OCI-LY7 (cell line): ENCODE measurements around the gene CATSPERD. TPM values are rescaled to one million over a fixed set of nuclear protein-coding genes. Genes with fewer than 3 reads are reported as not detected.

Source experiments
- BruUV-seq: library from RNA; stranded (reverse); fragments of 400-500 nt; replicated peaks from 2 replicates; lab custom pipeline; 2021; lab: Mats Ljungman, UMichigan
- CTCF ChIA-PET: fragments of 300-600 bp; sonication (Branson Sonifier 250); formaldehyde crosslinking; loops from one replicate; lab custom pipeline; 2022; ENCODE audit warnings: antibody characterized with exemption; ENCODE audit not compliant: unreplicated experiment; lab: Charles Lee
- POLR2A ChIA-PET: fragments of 300-600 bp; sonication (Branson Sonifier 250); formaldehyde crosslinking; loops from one replicate; lab custom pipeline; 2022; ENCODE audit warnings: antibody characterized with exemption; lab: Charles Lee
- DNase-seq: peaks from one replicate; pipeline ENCODE4 v3.0.0-alpha.2; 2015; ENCODE audit warnings: low spot score
- H2AFZ ChIP-seq: fragments of 200-600 bp; sonication (generic), shearing (Covaris generic); 2 replicates; pipeline ENCODE4 v1.6.1; 2014; ENCODE audit warnings: mild to moderate bottlenecking, antibody characterized with exemption, low read length, moderate library complexity
- H3K27ac ChIP-seq: fragments of 200-600 bp; sonication (generic); 2 replicates; pipeline ENCODE4 v1.5.1; 2014; ENCODE audit warnings: mixed run types, low read depth, mild to moderate bottlenecking, moderate library complexity, low read length, inconsistent platforms; ENCODE audit not compliant: poor library complexity, severe bottlenecking
- H3K36me3 ChIP-seq: fragments of 200-600 bp; sonication (generic); 2 replicates; pipeline ENCODE4 v1.6.1; 2014; ENCODE audit warnings: mild to moderate bottlenecking, antibody characterized with exemption, low read length, moderate library complexity, mixed read lengths; ENCODE audit not compliant: insufficient read depth
- H3K4me1 ChIP-seq: fragments of 200-600 bp; sonication (generic); 2 replicates; pipeline ENCODE4 v1.5.1; 2014; ENCODE audit warnings: mild to moderate bottlenecking, low read length; ENCODE audit not compliant: insufficient read depth, poor library complexity, severe bottlenecking
- H3K4me2 ChIP-seq: fragments of 200-600 bp; sonication (generic); 2 replicates; pipeline ENCODE4 v1.6.1; 2014; ENCODE audit warnings: mild to moderate bottlenecking, low read length
- H3K4me3 ChIP-seq: fragments of 200-600 bp; sonication (generic); 2 replicates; pipeline ENCODE4 v1.5.1; 2014; ENCODE audit warnings: mild to moderate bottlenecking, low read depth, low read length; ENCODE audit not compliant: poor library complexity, severe bottlenecking
- H3K79me2 ChIP-seq: fragments of 200-600 bp; sonication (generic); 2 replicates; pipeline ENCODE4 v1.6.1; 2016; ENCODE audit warnings: low read depth, mild to moderate bottlenecking, low read length, moderate library complexity, mixed read lengths; ENCODE audit not compliant: insufficient read depth
- H3K9me2 ChIP-seq: fragments of 200-600 bp; sonication (generic); 2 replicates; pipeline ENCODE4 v1.6.1; 2016; ENCODE audit warnings: mild to moderate bottlenecking, low read length, mixed read lengths; ENCODE audit not compliant: insufficient read depth
- H3K9me3 ChIP-seq: fragments of 200-600 bp; sonication (generic); 2 replicates; pipeline ENCODE4 v1.6.1; 2014; ENCODE audit warnings: mild to moderate bottlenecking, mixed run types, low read length, mixed read lengths
- H4K20me1 ChIP-seq: fragments of 200-600 bp; sonication (generic); 2 replicates; pipeline ENCODE4 v1.6.1; 2014; ENCODE audit warnings: mild to moderate bottlenecking, antibody characterized with exemption, low read length, moderate library complexity, mixed read lengths; ENCODE audit not compliant: insufficient read depth
- EZH2phosphoT487 ChIP-seq: fragments of 200-600 bp; sonication (generic); IDR thresholded peaks from 2 replicates; pipeline ENCODE4 v1.6.1; 2018; ENCODE audit warnings: low read depth, borderline replicate concordance, mild to moderate bottlenecking, mixed run types, antibody characterized with exemption, low read length, moderate library complexity, mixed read lengths
- intact Hi-C: fragments of 100-400 bp; cut with micrococcal nuclease; formaldehyde crosslinking; loops from one replicate; pipeline ENCODE4 v1.10.0; 2022; ENCODE audit not compliant: unreplicated experiment
- total RNA-seq, 2 experiments: library from RNA; depleted of rRNA in 1 of 2; stranded (reverse); fragments of >200 nt in 1 of 2; shearing (Covaris generic) in 1 of 2; gene quantifications; 2 replicates each; pipeline ENCODE4 v1.2.3, GENCODE V29; 2014 to 2022
- TF ChIP-seq, protein P1 (sequence below): fragments of 200-600 bp; sonication (generic); conservative IDR thresholded peaks from 2 replicates; pipeline ENCODE4 v1.5.1; 2014; ENCODE audit warnings: mild to moderate bottlenecking, antibody characterized with exemption, low read length, moderate library complexity, mixed read lengths

CATSPERD gene
- total RNA-seq, 2 experiments from 2014 or later = not detected

DNA sequence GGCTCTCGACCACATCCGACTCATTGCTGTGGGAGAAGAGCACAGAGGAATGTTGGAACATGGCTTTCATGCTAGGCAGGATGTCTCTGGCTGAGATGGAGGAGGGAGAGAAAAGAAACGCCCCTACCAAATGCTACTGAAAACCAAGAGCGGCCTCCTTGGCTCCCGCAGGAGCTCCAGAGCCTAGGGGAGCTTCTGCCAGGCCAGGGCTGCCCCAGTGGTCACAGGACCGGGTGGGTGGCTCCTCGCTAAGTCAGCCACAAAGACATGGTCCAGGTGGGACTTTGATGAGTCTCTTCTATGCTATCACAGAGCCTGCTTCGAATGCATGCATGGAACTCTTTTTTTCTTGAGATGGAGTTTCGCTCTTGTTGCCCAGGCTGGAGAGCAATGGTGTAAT lies 7.2 kb upstream of the CATSPERD start:
- no peaks in the 10 kb centered on the region for H3K9me2 ChIP-seq
- peaks cover 12% of the 10 kb centered on the region for H3K4me1 ChIP-seq
- H3K79me2 ChIP-seq = peaks cover 47% of the 10 kb centered on the region
- TF ChIP-seq EZH2phosphoT487 = no peak
- TF ChIP-seq, protein P1, sequence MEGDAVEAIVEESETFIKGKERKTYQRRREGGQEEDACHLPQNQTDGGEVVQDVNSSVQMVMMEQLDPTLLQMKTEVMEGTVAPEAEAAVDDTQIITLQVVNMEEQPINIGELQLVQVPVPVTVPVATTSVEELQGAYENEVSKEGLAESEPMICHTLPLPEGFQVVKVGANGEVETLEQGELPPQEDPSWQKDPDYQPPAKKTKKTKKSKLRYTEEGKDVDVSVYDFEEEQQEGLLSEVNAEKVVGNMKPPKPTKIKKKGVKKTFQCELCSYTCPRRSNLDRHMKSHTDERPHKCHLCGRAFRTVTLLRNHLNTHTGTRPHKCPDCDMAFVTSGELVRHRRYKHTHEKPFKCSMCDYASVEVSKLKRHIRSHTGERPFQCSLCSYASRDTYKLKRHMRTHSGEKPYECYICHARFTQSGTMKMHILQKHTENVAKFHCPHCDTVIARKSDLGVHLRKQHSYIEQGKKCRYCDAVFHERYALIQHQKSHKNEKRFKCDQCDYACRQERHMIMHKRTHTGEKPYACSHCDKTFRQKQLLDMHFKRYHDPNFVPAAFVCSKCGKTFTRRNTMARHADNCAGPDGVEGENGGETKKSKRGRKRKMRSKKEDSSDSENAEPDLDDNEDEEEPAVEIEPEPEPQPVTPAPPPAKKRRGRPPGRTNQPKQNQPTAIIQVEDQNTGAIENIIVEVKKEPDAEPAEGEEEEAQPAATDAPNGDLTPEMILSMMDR = no peak
- DNase-seq = no peak
- no peak overlapping the region for H3K27ac ChIP-seq
- no peaks in the 10 kb centered on the region for H4K20me1 ChIP-seq
- H3K4me3 ChIP-seq = no peak overlapping the region
- no peaks in the 10 kb centered on the region for H3K9me3 ChIP-seq
- intact Hi-C loops = no loop called here
- H3K4me2 ChIP-seq = no peak overlapping the region
- peaks cover 91% of the 10 kb centered on the region for H3K36me3 ChIP-seq
- BruUV-seq = no TSS peak
- ChIA-PET CTCF (no interaction called here), POLR2A (no interaction called here)
- no peak overlapping the region for H2AFZ ChIP-seq

DNA sequence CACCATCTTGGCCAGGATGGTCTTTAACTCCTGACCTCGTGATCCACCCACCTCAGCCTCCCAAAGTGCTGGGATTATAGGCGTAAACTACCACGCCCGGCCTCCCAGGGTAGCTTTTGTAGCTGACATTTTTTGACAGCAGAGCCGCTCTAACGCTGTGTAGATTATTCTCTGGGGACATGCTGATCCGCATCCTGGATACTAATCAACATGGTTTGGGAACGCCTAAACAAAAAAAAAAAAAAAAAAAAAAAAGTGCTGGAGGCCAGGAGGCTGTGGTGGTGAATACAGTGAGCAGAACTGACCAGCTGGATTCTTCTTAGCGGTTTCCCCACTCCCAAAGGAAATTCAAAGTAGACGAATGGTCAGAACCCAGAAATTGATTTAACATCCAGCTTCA lies 5.6 kb upstream of the CATSPERD start:
- TF ChIP-seq, protein P1 = no peak
- TF ChIP-seq EZH2phosphoT487 = no peak
- Histone ChIP-seq H3K4me3 (no peak overlapping the region), H3K4me1 (peaks cover 18% of the 10 kb centered on the region), H4K20me1 (0 out of 2 replicates have a peak, but pooled peaks cover 8% of the 10 kb centered on the region), H3K9me3 (no peaks in the 10 kb centered on the region), H2AFZ (no peak overlapping the region), H3K36me3 (peaks cover 91% of the 10 kb centered on the region), H3K4me2 (no peak overlapping the region), H3K79me2 (peaks cover 63% of the 10 kb centered on the region), H3K27ac (no peak overlapping the region), H3K9me2 (no peaks in the 10 kb centered on the region)
- CTCF ChIA-PET = no interaction called here
- POLR2A ChIA-PET = no interaction called here
- no peak for DNase-seq
- no TSS peak for BruUV-seq
- intact Hi-C loops = no loop called here

DNA sequence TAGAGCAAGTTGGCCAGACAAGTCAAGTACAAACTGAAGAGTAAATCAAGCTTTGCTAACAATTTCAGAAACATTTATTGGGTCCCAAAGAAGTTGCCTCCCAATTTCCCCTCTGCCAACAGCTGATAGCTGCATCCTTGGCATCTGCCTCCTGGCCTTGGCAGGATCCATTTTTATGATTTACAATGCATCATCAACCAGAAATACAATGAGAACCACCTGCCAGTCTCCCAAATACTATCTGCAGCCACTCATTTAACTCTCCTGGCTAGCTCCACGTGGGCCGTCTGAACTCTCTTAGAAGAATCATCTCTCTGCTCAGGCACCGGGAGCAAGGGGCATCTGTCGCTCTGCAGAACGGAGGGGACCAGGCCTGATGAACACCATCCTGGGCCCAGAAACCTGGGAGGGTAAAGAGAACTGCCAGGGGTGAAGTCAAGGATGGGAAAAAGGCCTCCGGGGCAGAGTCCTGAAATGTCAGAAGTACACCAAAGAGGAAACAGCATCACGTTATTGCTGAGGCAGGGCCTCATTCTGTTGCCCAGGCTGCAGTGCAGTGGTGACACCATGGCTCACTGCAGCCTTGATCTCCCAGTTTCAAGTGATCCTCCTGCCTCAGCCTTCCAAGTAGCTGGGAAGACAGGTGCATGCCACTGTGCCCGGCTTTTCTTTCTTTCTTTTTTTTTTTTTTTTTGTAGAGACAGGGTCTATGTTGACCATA lies 3.1 kb upstream of the CATSPERD start:
- intact Hi-C loops = no loop called here

More for the DNA sequence above, 3.1 kb upstream of the CATSPERD start:
- Histone ChIP-seq H3K4me3 (peak overlapping the region; percentile 98), H3K4me2 (peak overlapping the region; percentile 82), H3K9me3 (no peaks in the 10 kb centered on the region), H2AFZ (no peak overlapping the region), H3K4me1 (peaks cover 26% of the 10 kb centered on the region), H3K27ac (peak overlapping the region; percentile 85), H3K36me3 (peaks cover 65% of the 10 kb centered on the region), H3K79me2 (peaks cover 64% of the 10 kb centered on the region), H4K20me1 (0 out of 2 replicates have a peak, but pooled peaks cover 8% of the 10 kb centered on the region), H3K9me2 (no peaks in the 10 kb centered on the region)
- DNase-seq = no peak
- POLR2A ChIA-PET = interaction anchor here (0.5 to 2.7 kb wide), 5 partner anchors 31 to 830 kb away, joined by 3 to 8 read pairs (median 3); partner anchors contain the start of genes SAFB and SAFB2
- BruUV-seq = no TSS peak
- CTCF ChIA-PET = no interaction called here
- TF ChIP-seq, protein P1 = no peak
- TF ChIP-seq EZH2phosphoT487 = no peak
